Calu3 (cell line): ENCODE measurements around the gene LBR. TPM values are rescaled to one million over a fixed set of nuclear protein-coding genes. Genes with fewer than 3 reads are reported as not detected.

ENCODE experiments used
- BruUV-seq: library from RNA; stranded (reverse); fragments of 400-500 nt; replicated peaks from 2 replicates; lab custom pipeline; 2021; lab: Mats Ljungman, UMichigan
- CTCF ChIA-PET: fragments of 300-600 bp; sonication (Branson Sonifier 250); formaldehyde crosslinking; loops from one replicate; lab custom pipeline; 2022; ENCODE audit warnings: antibody characterized with exemption; lab: Charles Lee
- DNase-seq: peaks from one replicate; pipeline ENCODE4 v3.0.0; 2022
- H3K27ac Mint-ChIP-seq: one replicate; pipeline ENCODE4 v1.8.0; 2022; ENCODE audit warnings: mixed read lengths; ENCODE audit not compliant: unreplicated experiment
- H3K27me3 Mint-ChIP-seq: one replicate; pipeline ENCODE4 v1.8.0; 2022; ENCODE audit warnings: mixed read lengths; ENCODE audit not compliant: unreplicated experiment
- H3K36me3 Mint-ChIP-seq: one replicate; pipeline ENCODE4 v1.8.0; 2022; ENCODE audit warnings: mild to moderate bottlenecking, moderate library complexity, mixed read lengths; ENCODE audit not compliant: insufficient read depth, unreplicated experiment
- H3K4me1 Mint-ChIP-seq: one replicate; pipeline ENCODE4 v1.8.0; 2022; ENCODE audit warnings: mild to moderate bottlenecking, low read depth, mixed read lengths; ENCODE audit not compliant: unreplicated experiment
- H3K4me3 Mint-ChIP-seq: one replicate; pipeline ENCODE4 v1.8.0; 2022; ENCODE audit warnings: mild to moderate bottlenecking, low read depth, moderate library complexity, mixed read lengths; ENCODE audit not compliant: unreplicated experiment
- H3K9me3 Mint-ChIP-seq: one replicate; pipeline ENCODE4 v1.8.0; 2022; ENCODE audit warnings: low read depth, mixed read lengths; ENCODE audit not compliant: unreplicated experiment
- CTCF ChIP-seq: fragments of 200-600 bp; IDR thresholded peaks from one replicate; pipeline ENCODE4 v1.8.0; 2022; ENCODE audit warnings: antibody characterized with exemption; ENCODE audit not compliant: unreplicated experiment
- intact Hi-C: fragments of 100-400 bp; cut with micrococcal nuclease; formaldehyde crosslinking; loops from one replicate; pipeline ENCODE4 v1.10.0; 2022; ENCODE audit not compliant: unreplicated experiment
- total RNA-seq: library from RNA; stranded (reverse); gene quantifications from 2 replicates; pipeline ENCODE4 v1.2.3, GENCODE V29; 2022

LBR gene
- total RNA-seq, 1 experiment from 2014 or later: 183 TPM

- no peaks in the 10 kb centered on the region for H3K27me3 Mint-ChIP-seq
- CTCF ChIA-PET: interaction anchor here (0.6 to 1.4 kb wide), 3 partner anchors 23 to 569 kb away, joined by 4 to 5 read pairs (median 4); no protein-coding TSS in a partner anchor
- H3K9me3 Mint-ChIP-seq: no peaks in the 10 kb centered on the region
- H3K4me3 Mint-ChIP-seq: no peak overlapping the region
- TF ChIP-seq CTCF: no peak
- no peak for DNase-seq
- peaks cover 36% of the 10 kb centered on the region for H3K36me3 Mint-ChIP-seq
- H3K27ac Mint-ChIP-seq: peak overlapping the region; percentile 66
- peaks cover 80% of the 10 kb centered on the region for H3K4me1 Mint-ChIP-seq
- no TSS peak for BruUV-seq
- intact Hi-C loops: no loop called here
Observed at GRCh38 chr1:225451340-225451739, 23.5 kb upstream of the LBR start.

- peaks cover 87% of the 10 kb centered on the region for H3K4me1 Mint-ChIP-seq
- no peak for DNase-seq
- no peaks in the 10 kb centered on the region for H3K9me3 Mint-ChIP-seq
- no peak for TF ChIP-seq CTCF
- H3K27ac Mint-ChIP-seq: peak overlapping the region; percentile 66
- no TSS peak for BruUV-seq
- CTCF ChIA-PET: interaction anchor here (0.6 to 1.4 kb wide), 3 partner anchors 22 to 43 kb away, joined by 4 read pairs; no protein-coding TSS in a partner anchor
- intact Hi-C loops: no loop called here
- no peak overlapping the region for H3K4me3 Mint-ChIP-seq
- H3K36me3 Mint-ChIP-seq: peaks cover 36% of the 10 kb centered on the region
- H3K27me3 Mint-ChIP-seq: no peaks in the 10 kb centered on the region
Observed at GRCh38 chr1:225450491-225451191, 22.8 kb upstream of the LBR start.

GRCh38 chr1:225449774-225450173 lies 21.9 kb upstream of the LBR start:
- peaks cover 89% of the 10 kb centered on the region for H3K4me1 Mint-ChIP-seq
- CTCF ChIA-PET: interaction anchor here (0.9 to 1.4 kb wide), 3 partner anchors 9 to 24 kb away, joined by 3 to 4 read pairs (median 4); no protein-coding TSS in a partner anchor
- peak overlapping the region; percentile 84 for H3K27ac Mint-ChIP-seq
- intact Hi-C loops: no loop called here
- BruUV-seq: no TSS peak
- no peaks in the 10 kb centered on the region for H3K9me3 Mint-ChIP-seq
- H3K27me3 Mint-ChIP-seq: no peaks in the 10 kb centered on the region
- TF ChIP-seq CTCF: no peak
- H3K36me3 Mint-ChIP-seq: peaks cover 41% of the 10 kb centered on the region
- H3K4me3 Mint-ChIP-seq: peak overlapping the region; percentile 8
- DNase-seq: no peak

GRCh38 chr1:225449261-225449660 lies 21.4 kb upstream of the LBR start:
- Mint-ChIP-seq H3K4me3 (peak overlapping the region; percentile 8), H3K27ac (peak overlapping the region; percentile 84), H3K9me3 (no peaks in the 10 kb centered on the region), H3K4me1 (peaks cover 89% of the 10 kb centered on the region), H3K36me3 (peaks cover 43% of the 10 kb centered on the region), H3K27me3 (no peaks in the 10 kb centered on the region)
- intact Hi-C loops: no loop called here
- no peak for TF ChIP-seq CTCF
- BruUV-seq: no TSS peak
- CTCF ChIA-PET: interaction anchor here (0.8 to 0.9 kb wide), 3 partner anchors 8 to 32 kb away, joined by 3 to 4 read pairs (median 4); no protein-coding TSS in a partner anchor
- peak; percentile 88 for DNase-seq
